HG02973 (cell line): ENCODE data around the gene C10orf53.
"Not testable (repeated sequence)": the region's sequence is repeated elsewhere in the genome, so short reads cannot be mapped to it uniquely, and the experiment has no call there.

Experiments used
- ATAC-seq: cut with Tn5 transposase; IDR thresholded peaks from one replicate; pipeline ENCODE4 v1.9.1; 2021; ENCODE audit warnings: moderate library complexity; ENCODE audit not compliant: unreplicated experiment

The C10orf53 gene

GRCh38 chr10:49686651-49687050 lies 7.2 kb downstream of the C10orf53 start:
- no peak for ATAC-seq

GRCh38 chr10:49688261-49688846 lies 8.9 kb downstream of the C10orf53 start:
- no peak for ATAC-seq

GRCh38 chr10:49688920-49689319 lies 9.5 kb downstream of the C10orf53 start:
- ATAC-seq, result no peak

GRCh38 chr10:49689882-49690510 lies 10.5 kb downstream of the C10orf53 start:
- no peak for ATAC-seq

- ATAC-seq, result no peak
Observed at GRCh38 chr10:49690698-49691356, 11.4 kb downstream of the C10orf53 start.

GRCh38 chr10:49691588-49691987 lies 12.1 kb downstream of the C10orf53 start:
- ATAC-seq, result no peak

- ATAC-seq, result no peak
Observed at GRCh38 chr10:49694466-49694865, 15.0 kb downstream of the C10orf53 start.

GRCh38 chr10:49696311-49696710 lies 16.9 kb downstream of the C10orf53 start:
- no peak for ATAC-seq

- no peak for ATAC-seq
Observed at GRCh38 chr10:49698679-49699078, 19.2 kb downstream of the C10orf53 start.

- no peak for ATAC-seq
Observed at GRCh38 chr10:49700211-49700610, 20.8 kb downstream of the C10orf53 start.

- no peak for ATAC-seq
Observed at GRCh38 chr10:49700997-49701396, 21.5 kb downstream of the C10orf53 start.

- ATAC-seq, result no peak
Observed at GRCh38 chr10:49707585-49707984, 28.1 kb downstream of the C10orf53 start.

GRCh38 chr10:49709934-49710333 lies 30.5 kb downstream of the C10orf53 start:
- ATAC-seq, result no peak

- no peak for ATAC-seq
Observed at GRCh38 chr10:49710966-49711365, 31.5 kb downstream of the C10orf53 start.

GRCh38 chr10:49711481-49711880 lies 32.0 kb downstream of the C10orf53 start:
- ATAC-seq, result no peak

GRCh38 chr10:49713266-49713665 lies 33.8 kb downstream of the C10orf53 start:
- no peak for ATAC-seq

GRCh38 chr10:49715157-49715556 lies 35.7 kb downstream of the C10orf53 start:
- not testable (repeated sequence) for ATAC-seq

GRCh38 chr10:49726593-49726992 lies 47.1 kb downstream of the C10orf53 start:
- no peak for ATAC-seq

GRCh38 chr10:49733866-49734265 lies 54.4 kb downstream of the C10orf53 start:
- ATAC-seq, result no peak

GRCh38 chr10:49734676-49735075 lies 55.2 kb downstream of the C10orf53 start:
- no peak for ATAC-seq

- no peak for ATAC-seq
Observed at GRCh38 chr10:49735161-49735560, 55.7 kb downstream of the C10orf53 start.

GRCh38 chr10:49735848-49736563 lies 56.6 kb downstream of the C10orf53 start:
- ATAC-seq, result no peak
